HEK293 (cell line): ENCODE measurements around the gene HOXA10.

ENCODE experiments used
- CTCF ChIA-PET: fragments of 350-600 bp; formaldehyde crosslinking; extraction: SDS; loops from one replicate; lab custom pipeline; 2021; ENCODE audit warnings: antibody characterized with exemption; lab: Yijun Ruan, JAX
- POLR2A ChIA-PET: fragments of 300-600 bp; formaldehyde crosslinking; extraction: SDS; loops from one replicate; lab custom pipeline; 2020; ENCODE audit warnings: antibody characterized with exemption, inconsistent platforms; lab: Yijun Ruan, JAX
- H3K27ac ChIP-seq: fragments of 200-500 bp; sonication (Bioruptor generic); 2 replicates; pipeline ENCODE4 v1.5.1; 2014; ENCODE audit warnings: low read depth, low read length, control low read depth, inconsistent platforms; ENCODE audit errors: extremely low read depth
- H3K36me3 ChIP-seq, 2 experiments: fragments of 200-500 bp in 1 of 2; sonication (Bioruptor generic) in 1 of 2; 1 replicate in 1 of 2; 2 replicates in 1 of 2; pipeline ENCODE4 v1.5.1; 2014 to 2017; ENCODE audit warnings: inconsistent platforms in 2 of 2, low read length in 2 of 2; ENCODE audit not compliant: control insufficient read depth in 2 of 2, insufficient read depth in 1 of 2
- H3K4me1 ChIP-seq: fragments of 200-500 bp; sonication (Bioruptor generic); 2 replicates; pipeline ENCODE4 v1.5.1; 2014; ENCODE audit warnings: mild to moderate bottlenecking, low read length, inconsistent platforms; ENCODE audit not compliant: control insufficient read depth, insufficient read depth
- H3K4me3 ChIP-seq: 2 replicates; pipeline ENCODE4 v1.5.1; 2011; ENCODE audit warnings: low read depth, mild to moderate bottlenecking, control low read depth, low read length, moderate library complexity
- H3K9me3 ChIP-seq: fragments of 200-500 bp; sonication (Bioruptor generic); 2 replicates; pipeline ENCODE4 v1.5.1; 2014; ENCODE audit warnings: low read depth, low read length, inconsistent platforms; ENCODE audit not compliant: control insufficient read depth, insufficient read depth
- GLIS2 ChIP-seq: fragments of 450-650 bp; formaldehyde crosslinking; IDR thresholded peaks from 2 replicates; pipeline ENCODE4 v1.5.1; 2016; ENCODE audit warnings: missing biosample characterization, missing genetic modification characterization
- KLF7 ChIP-seq: fragments of 450-650 bp; formaldehyde crosslinking; IDR thresholded peaks from 2 replicates; pipeline ENCODE4 v1.5.1; 2016; ENCODE audit warnings: missing biosample characterization, missing genetic modification characterization, borderline replicate concordance
- PATZ1 ChIP-seq: fragments of 450-650 bp; formaldehyde crosslinking; IDR thresholded peaks from 2 replicates; pipeline ENCODE4 v1.5.1; 2016; ENCODE audit warnings: missing biosample characterization, missing genetic modification characterization
- RBAK ChIP-seq: fragments of 450-650 bp; formaldehyde crosslinking; IDR thresholded peaks from 2 replicates; pipeline ENCODE4 v1.5.1; 2016; ENCODE audit warnings: missing biosample characterization, missing genetic modification characterization
- SALL2 ChIP-seq: fragments of 450-650 bp; formaldehyde crosslinking; IDR thresholded peaks from 2 replicates; pipeline ENCODE4 v1.5.0; 2017; ENCODE audit warnings: missing biosample characterization, mild to moderate bottlenecking, missing genetic modification characterization, borderline replicate concordance
- ZBTB48 ChIP-seq: fragments of 450-650 bp; formaldehyde crosslinking; IDR thresholded peaks from 2 replicates; pipeline ENCODE4 v1.5.1; 2016; ENCODE audit warnings: missing biosample characterization, missing genetic modification characterization
- ZNF138 ChIP-seq: fragments of 450-650 bp; formaldehyde crosslinking; IDR thresholded peaks from 2 replicates; pipeline ENCODE4 v1.5.1; 2016; ENCODE audit warnings: missing biosample characterization, missing genetic modification characterization, borderline replicate concordance
- ZNF2 ChIP-seq: fragments of 450-650 bp; formaldehyde crosslinking; IDR thresholded peaks from 2 replicates; pipeline ENCODE4 v1.5.1; 2016; ENCODE audit warnings: missing biosample characterization, missing genetic modification characterization
- ZNF266 ChIP-seq: fragments of 450-650 bp; formaldehyde crosslinking; IDR thresholded peaks from 2 replicates; pipeline ENCODE4 v1.5.1; 2016; ENCODE audit warnings: missing biosample characterization, missing genetic modification characterization, low read depth
- ZNF335 ChIP-seq: fragments of 450-650 bp; formaldehyde crosslinking; conservative IDR thresholded peaks from 2 replicates; pipeline ENCODE4 v1.5.1; 2016; ENCODE audit warnings: missing biosample characterization, missing genetic modification characterization
- ZNF366 ChIP-seq: fragments of 450-650 bp; formaldehyde crosslinking; conservative IDR thresholded peaks from 2 replicates; pipeline ENCODE4 v1.5.1; 2016; ENCODE audit warnings: missing biosample characterization, missing genetic modification characterization
- ZNF426 ChIP-seq: fragments of 450-650 bp; formaldehyde crosslinking; IDR thresholded peaks from 2 replicates; pipeline ENCODE4 v1.5.1; 2017; ENCODE audit warnings: missing biosample characterization, missing genetic modification characterization, mild to moderate bottlenecking, inconsistent platforms, moderate library complexity
- ZNF433 ChIP-seq: fragments of 450-650 bp; formaldehyde crosslinking; IDR thresholded peaks from 2 replicates; pipeline ENCODE4 v1.5.1; 2016; ENCODE audit warnings: missing biosample characterization, missing genetic modification characterization, low read depth
- ZNF449 ChIP-seq: fragments of 450-650 bp; formaldehyde crosslinking; IDR thresholded peaks from 2 replicates; pipeline ENCODE4 v1.5.1; 2017; ENCODE audit warnings: missing biosample characterization, mild to moderate bottlenecking, missing genetic modification characterization, moderate library complexity
- ZNF560 ChIP-seq: fragments of 450-650 bp; formaldehyde crosslinking; IDR thresholded peaks from 2 replicates; pipeline ENCODE4 v1.5.1; 2017; ENCODE audit warnings: missing biosample characterization, missing genetic modification characterization, borderline replicate concordance
- ZNF580 ChIP-seq: fragments of 450-650 bp; formaldehyde crosslinking; IDR thresholded peaks from 2 replicates; pipeline ENCODE4 v1.5.1; 2016; ENCODE audit warnings: missing biosample characterization, missing genetic modification characterization
- ZNF645 ChIP-seq: fragments of 450-650 bp; formaldehyde crosslinking; IDR thresholded peaks from 2 replicates; pipeline ENCODE4; 2016; ENCODE audit warnings: missing biosample characterization, missing genetic modification characterization
- ZNF768 ChIP-seq: fragments of 450-650 bp; formaldehyde crosslinking; IDR thresholded peaks from 2 replicates; pipeline ENCODE4 v1.5.1; 2018; ENCODE audit warnings: missing biosample characterization, mild to moderate bottlenecking, missing genetic modification characterization
- ZSCAN23 ChIP-seq: fragments of 450-650 bp; formaldehyde crosslinking; IDR thresholded peaks from 2 replicates; pipeline ENCODE4 v1.5.1; 2016; ENCODE audit warnings: missing biosample characterization, missing genetic modification characterization
- ZSCAN30 ChIP-seq: fragments of 450-650 bp; IDR thresholded peaks from 2 replicates; pipeline ENCODE4 v1.5.1; 2018; ENCODE audit warnings: missing biosample characterization, mild to moderate bottlenecking, missing genetic modification characterization, moderate library complexity
- TF ChIP-seq, protein P1 (sequence below): fragments of 450-650 bp; formaldehyde crosslinking; IDR thresholded peaks from 2 replicates; pipeline ENCODE4 v1.5.1; 2016; ENCODE audit warnings: missing biosample characterization, missing genetic modification characterization, low read depth
- TF ChIP-seq, protein P2 (sequence below): fragments of 450-650 bp; formaldehyde crosslinking; conservative IDR thresholded peaks from 2 replicates; pipeline ENCODE4 v1.5.1; 2016; ENCODE audit warnings: low read depth, missing biosample characterization, missing genetic modification characterization

Gene HOXA10

DNA sequence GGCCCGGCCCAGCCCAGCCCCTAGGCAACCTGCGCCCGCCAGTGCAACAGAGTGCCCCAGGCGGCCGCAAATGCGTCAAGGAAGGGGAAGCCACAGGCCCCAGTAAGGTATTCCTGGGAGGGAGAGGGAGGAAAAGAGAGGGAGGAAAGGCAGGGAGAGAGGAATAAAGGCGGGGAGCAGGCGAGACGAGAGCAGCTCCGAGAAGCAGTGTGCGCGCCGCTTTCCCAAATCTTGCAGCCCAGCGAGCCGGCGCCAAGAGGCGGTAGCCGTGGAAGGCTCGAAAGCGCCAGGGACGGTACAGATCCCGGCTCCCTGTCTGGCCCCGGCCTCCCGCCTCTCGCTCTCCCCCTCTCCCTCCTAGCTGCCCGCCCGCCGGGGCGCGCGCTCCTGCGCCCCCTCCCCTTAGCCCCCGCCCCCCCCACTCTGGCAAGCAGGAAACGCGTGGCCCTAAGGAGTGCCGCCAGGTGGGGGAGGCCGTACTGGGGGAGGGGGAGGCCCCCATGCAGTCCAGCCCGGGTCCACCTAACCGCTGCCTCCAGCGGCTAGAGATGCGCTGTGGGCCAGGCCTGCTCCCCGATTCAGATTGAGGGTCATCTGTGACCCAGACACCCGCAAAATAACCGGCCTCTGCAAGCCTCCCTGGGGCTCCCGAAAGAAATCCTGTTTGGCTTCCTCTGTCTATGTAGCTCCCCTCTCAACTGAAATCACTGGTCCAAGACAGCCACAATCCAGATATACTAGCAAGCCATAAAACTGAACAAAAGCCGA lies 4.3 kb downstream of the HOXA10 start (continued):
- peak; percentile 96 for TF ChIP-seq PATZ1
- TF ChIP-seq, protein P1, sequence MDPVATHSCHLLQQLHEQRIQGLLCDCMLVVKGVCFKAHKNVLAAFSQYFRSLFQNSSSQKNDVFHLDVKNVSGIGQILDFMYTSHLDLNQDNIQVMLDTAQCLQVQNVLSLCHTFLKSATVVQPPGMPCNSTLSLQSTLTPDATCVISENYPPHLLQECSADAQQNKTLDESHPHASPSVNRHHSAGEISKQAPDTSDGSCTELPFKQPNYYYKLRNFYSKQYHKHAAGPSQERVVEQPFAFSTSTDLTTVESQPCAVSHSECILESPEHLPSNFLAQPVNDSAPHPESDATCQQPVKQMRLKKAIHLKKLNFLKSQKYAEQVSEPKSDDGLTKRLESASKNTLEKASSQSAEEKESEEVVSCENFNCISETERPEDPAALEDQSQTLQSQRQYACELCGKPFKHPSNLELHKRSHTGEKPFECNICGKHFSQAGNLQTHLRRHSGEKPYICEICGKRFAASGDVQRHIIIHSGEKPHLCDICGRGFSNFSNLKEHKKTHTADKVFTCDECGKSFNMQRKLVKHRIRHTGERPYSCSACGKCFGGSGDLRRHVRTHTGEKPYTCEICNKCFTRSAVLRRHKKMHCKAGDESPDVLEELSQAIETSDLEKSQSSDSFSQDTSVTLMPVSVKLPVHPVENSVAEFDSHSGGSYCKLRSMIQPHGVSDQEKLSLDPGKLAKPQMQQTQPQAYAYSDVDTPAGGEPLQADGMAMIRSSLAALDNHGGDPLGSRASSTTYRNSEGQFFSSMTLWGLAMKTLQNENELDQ (tag by site-specific recombination) = no peak
- no peak for TF ChIP-seq SALL2 (tag by site-specific recombination)
- TF ChIP-seq ZNF138 (tag by site-specific recombination) = no peak
- TF ChIP-seq RBAK (tag by site-specific recombination) = no peak
- peak; percentile 37; the same call in 1 of the 2 replicates for TF ChIP-seq ZBTB48
- no peak for TF ChIP-seq ZNF560 (tag by site-specific recombination)
- TF ChIP-seq ZNF645 (tag by site-specific recombination) = no peak
- no peak for TF ChIP-seq ZNF433 (tag by site-specific recombination)
- 0 out of 2 replicates have a peak, but pooled peaks have one; percentile 26 for TF ChIP-seq ZSCAN30 (tag by site-specific recombination)

- H3K4me3 ChIP-seq = peak overlapping the region; percentile 76
- CTCF ChIA-PET = interaction anchor here (0.6 to 1.6 kb wide), 9 partner anchors 14 to 1313 kb away, joined by 3 to 7 read pairs (median 4); no protein-coding TSS in a partner anchor
- POLR2A ChIA-PET = interaction anchor here (0.6 to 11.2 kb wide), 13 partner anchors 11 to 1585 kb away, joined by 3 to 237 read pairs (median 9); partner anchors contain the start of genes CBX3, HOXA11, HOXA5 and HOXA7
- peaks cover 15 to 41% of the 10 kb centered on the region in 2 experiments for H3K36me3 ChIP-seq
- peaks cover 7% of the 10 kb centered on the region; the same call in 1 of the 2 replicates for H3K4me1 ChIP-seq
- peak overlapping the region; percentile 100 for H3K27ac ChIP-seq
- H3K9me3 ChIP-seq = no peaks in the 10 kb centered on the region
- TF ChIP-seq GLIS2 (tag by site-specific recombination) (peak; percentile 72), ZNF335 (tag by site-specific recombination) (0 out of 2 replicates have a peak, but pooled peaks have one; percentile 32), ZNF580 (tag by site-specific recombination) (0 out of 2 replicates have a peak, but pooled peaks have one; percentile 11), ZNF266 (0 out of 2 replicates have a peak, but pooled peaks have one; percentile 4), ZNF768 (tag by site-specific recombination) (no peak), ZNF2 (tag by site-specific recombination) (peak; percentile 60; the same call in 1 of the 2 replicates), ZNF449 (tag by site-specific recombination) (0 out of 2 replicates have a peak, but pooled peaks have one; percentile 12), ZNF426 (peak; percentile 13; the same call in 1 of the 2 replicates), ZNF366 (tag by site-specific recombination) (peak; percentile 99), ZSCAN23 (tag by site-specific recombination) (peak; percentile 18; the same call in 1 of the 2 replicates), KLF7 (tag by site-specific recombination) (0 out of 2 replicates have a peak, but pooled peaks have one; percentile 9)
- TF ChIP-seq, protein P2, sequence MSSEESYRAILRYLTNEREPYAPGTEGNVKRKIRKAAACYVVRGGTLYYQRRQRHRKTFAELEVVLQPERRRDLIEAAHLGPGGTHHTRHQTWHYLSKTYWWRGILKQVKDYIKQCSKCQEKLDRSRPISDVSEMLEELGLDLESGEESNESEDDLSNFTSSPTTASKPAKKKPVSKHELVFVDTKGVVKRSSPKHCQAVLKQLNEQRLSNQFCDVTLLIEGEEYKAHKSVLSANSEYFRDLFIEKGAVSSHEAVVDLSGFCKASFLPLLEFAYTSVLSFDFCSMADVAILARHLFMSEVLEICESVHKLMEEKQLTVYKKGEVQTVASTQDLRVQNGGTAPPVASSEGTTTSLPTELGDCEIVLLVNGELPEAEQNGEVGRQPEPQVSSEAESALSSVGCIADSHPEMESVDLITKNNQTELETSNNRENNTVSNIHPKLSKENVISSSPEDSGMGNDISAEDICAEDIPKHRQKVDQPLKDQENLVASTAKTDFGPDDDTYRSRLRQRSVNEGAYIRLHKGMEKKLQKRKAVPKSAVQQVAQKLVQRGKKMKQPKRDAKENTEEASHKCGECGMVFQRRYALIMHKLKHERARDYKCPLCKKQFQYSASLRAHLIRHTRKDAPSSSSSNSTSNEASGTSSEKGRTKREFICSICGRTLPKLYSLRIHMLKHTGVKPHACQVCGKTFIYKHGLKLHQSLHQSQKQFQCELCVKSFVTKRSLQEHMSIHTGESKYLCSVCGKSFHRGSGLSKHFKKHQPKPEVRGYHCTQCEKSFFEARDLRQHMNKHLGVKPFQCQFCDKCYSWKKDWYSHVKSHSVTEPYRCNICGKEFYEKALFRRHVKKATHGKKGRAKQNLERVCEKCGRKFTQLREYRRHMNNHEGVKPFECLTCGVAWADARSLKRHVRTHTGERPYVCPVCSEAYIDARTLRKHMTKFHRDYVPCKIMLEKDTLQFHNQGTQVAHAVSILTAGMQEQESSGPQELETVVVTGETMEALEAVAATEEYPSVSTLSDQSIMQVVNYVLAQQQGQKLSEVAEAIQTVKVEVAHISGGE (tag by site-specific recombination) = 0 out of 2 replicates have a peak, but pooled peaks have one; percentile 33
Measured at GRCh38 chr7:27168265-27168947, 5.7 kb downstream of the HOXA10 start.
